Activated gamma-delta T cell treated with Interleukin-2 at 50 U/mL for 16 hours (primary cell): ENCODE results near the gene TRMU.
"Not testable (repeated sequence)": the region's sequence is repeated elsewhere in the genome, so short reads cannot be mapped to it uniquely, and the experiment has no call there.

Source experiments
- DNase-seq: peaks from one replicate; pipeline ENCODE4 v3.0.0-alpha.2; 2020

TRMU gene

GRCh38 chr22:46303347-46303965 lies 32.1 kb upstream of the TRMU start:
- DNase-seq, result no peak

GRCh38 chr22:46308283-46308988 lies 27.1 kb upstream of the TRMU start:
- no peak for DNase-seq

- no peak for DNase-seq
These were observed 25.9 kb upstream of the TRMU start for GRCh38 chr22:46309526-46310085.

- DNase-seq, result no peak
These were observed 23.5 kb upstream of the TRMU start for GRCh38 chr22:46312056-46312455.

- not testable (repeated sequence) for DNase-seq
These were observed 22.7 kb upstream of the TRMU start for GRCh38 chr22:46312848-46313247.

GRCh38 chr22:46315976-46316375 lies 19.5 kb upstream of the TRMU start:
- DNase-seq, result no peak

GRCh38 chr22:46317646-46318045 lies 17.9 kb upstream of the TRMU start:
- DNase-seq, result no peak

- DNase-seq, result no peak
These were observed 16.9 kb upstream of the TRMU start for GRCh38 chr22:46318576-46318975.

- DNase-seq, result no peak
These were observed 16.2 kb upstream of the TRMU start for GRCh38 chr22:46319319-46319718.

- no peak for DNase-seq
These were observed 15.3 kb upstream of the TRMU start for GRCh38 chr22:46320166-46320710.

- DNase-seq, result no peak
These were observed 14.7 kb upstream of the TRMU start for GRCh38 chr22:46320716-46321386.

GRCh38 chr22:46322711-46323110 lies 12.8 kb upstream of the TRMU start:
- no peak for DNase-seq

GRCh38 chr22:46323162-46323561 lies 12.4 kb upstream of the TRMU start:
- no peak for DNase-seq

- DNase-seq, result no peak
These were observed 9.3 kb upstream of the TRMU start for GRCh38 chr22:46326066-46326680.

GRCh38 chr22:46327691-46328465 lies 7.6 kb upstream of the TRMU start:
- DNase-seq, result no peak

GRCh38 chr22:46328797-46329196 lies 6.7 kb upstream of the TRMU start:
- no peak for DNase-seq

GRCh38 chr22:46329616-46330015 lies 5.9 kb upstream of the TRMU start:
- DNase-seq, result no peak

GRCh38 chr22:46330426-46330825 lies 5.1 kb upstream of the TRMU start:
- no peak for DNase-seq

- DNase-seq, result no peak
These were observed 4.0 kb upstream of the TRMU start for GRCh38 chr22:46331496-46331895.

- DNase-seq, result no peak
These were observed 885 bp downstream of the TRMU start for GRCh38 chr22:46336119-46337078.

- no peak for DNase-seq
These were observed 2.4 kb downstream of the TRMU start for GRCh38 chr22:46337870-46338269.
